ENCODE data around the gene SLC10A3.

- TF ChIP-seq GATA2 (IDR thresholded peaks at IDR 0.05; ENCODE audit: low read depth, low read length) = no peak
- no peak for TF ChIP-seq GATA3 (IDR thresholded peaks at IDR 0.05; ENCODE audit: low read depth, low read length)
These were observed 31.3 kb downstream of the SLC10A3 start for GRCh38 chrX:154458954-154459778.

Measured in SH-SY5Y (cell line).